Amniotic stem cell (primary cell): ENCODE measurements around the gene TRIM5.
A peak's percentile ranks its signal among the peaks of the same experiment; 100 is the strongest.
"Not testable (repeated sequence)": the region's sequence is repeated elsewhere in the genome, so short reads cannot be mapped to it uniquely, and the experiment has no call there.

ENCODE experiments used
- DNase-seq: peaks from one replicate; lab custom pipeline; 2025; lab: John Stamatoyannopoulos, UW

TRIM5 gene

GRCh38 chr11:5684646-5685362, at the start of gene TRIM5:
Gene TRIM5, minus strand, starts transcription at chr11:5685074. Its CDS starts 4,897 bp downstream, at chr11:5680177.
- peak; percentile 92 for DNase-seq

- no peak for DNase-seq
These were observed 42.8 kb upstream of the TRIM5 start for GRCh38 chr11:5727691-5728090.

GRCh38 chr11:5726351-5726750, 41.5 kb upstream of the TRIM5 start:
- DNase-seq: no peak

- no peak for DNase-seq
These were observed 37.7 kb upstream of the TRIM5 start for GRCh38 chr11:5722622-5723021.

- no peak for DNase-seq
These were observed 35.0 kb upstream of the TRIM5 start for GRCh38 chr11:5719703-5720495.

DNA sequence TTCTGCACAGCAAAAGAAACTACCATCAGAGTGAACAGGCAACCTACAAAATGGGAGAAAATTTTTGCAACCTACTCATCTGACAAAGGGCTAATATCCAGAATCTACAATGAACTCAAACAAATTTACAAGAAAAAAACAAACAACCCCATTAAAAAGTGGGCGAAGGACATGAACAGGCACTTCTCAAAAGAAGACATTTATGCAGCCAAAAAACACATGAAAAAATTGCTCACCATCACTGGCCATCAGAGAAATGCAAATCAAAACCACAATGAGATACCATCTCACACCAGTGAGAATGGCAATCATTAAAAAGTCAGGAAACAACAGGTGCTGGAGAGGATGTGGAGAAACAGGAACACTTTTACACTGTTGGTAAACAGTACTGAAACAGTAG, 31.6 kb upstream of the TRIM5 start:
- not testable (repeated sequence) for DNase-seq

DNA sequence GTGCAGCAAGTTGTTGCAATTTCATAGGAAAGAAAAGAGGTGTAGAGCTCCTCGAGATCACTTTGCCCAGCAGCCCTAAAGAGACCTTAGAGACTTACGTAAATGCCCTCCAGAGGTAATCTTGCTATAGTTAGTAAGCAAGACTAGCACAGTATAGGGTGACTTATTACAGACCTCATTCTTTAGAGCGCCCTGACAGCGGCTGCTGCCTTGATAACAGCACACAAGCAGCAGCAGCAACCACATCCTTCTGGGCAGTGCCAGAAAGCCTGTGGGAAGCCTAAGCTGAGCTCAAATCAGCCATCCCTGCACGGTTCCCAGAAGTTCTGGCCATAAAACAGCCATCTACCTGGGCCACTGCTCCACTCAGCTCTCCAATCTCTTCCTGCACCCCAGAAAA, 28.8 kb upstream of the TRIM5 start:
- no peak for DNase-seq

GRCh38 chr11:5712507-5712906, 27.6 kb upstream of the TRIM5 start:
- DNase-seq: no peak

DNA sequence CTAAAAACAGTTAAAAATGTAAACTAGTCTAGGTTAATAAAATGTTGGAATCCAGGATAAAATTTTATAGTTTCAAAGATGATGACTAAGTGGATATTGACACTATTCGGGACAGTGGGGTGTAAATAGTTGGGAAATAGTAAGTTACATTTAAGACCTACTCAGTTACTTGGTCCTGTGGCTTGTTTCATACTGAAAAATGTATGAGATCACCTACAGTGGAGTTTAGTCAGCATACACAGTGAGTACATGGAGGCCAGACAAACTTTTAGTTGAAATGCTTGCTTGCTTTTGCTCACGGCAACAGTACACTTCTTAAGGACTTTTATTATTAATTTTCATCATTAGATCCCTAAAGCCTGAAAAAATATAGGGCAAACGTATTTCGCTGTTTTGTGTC, 20.8 kb upstream of the TRIM5 start:
- no peak for DNase-seq

GRCh38 chr11:5703741-5704536, 19.1 kb upstream of the TRIM5 start:
- DNase-seq: no peak

DNA sequence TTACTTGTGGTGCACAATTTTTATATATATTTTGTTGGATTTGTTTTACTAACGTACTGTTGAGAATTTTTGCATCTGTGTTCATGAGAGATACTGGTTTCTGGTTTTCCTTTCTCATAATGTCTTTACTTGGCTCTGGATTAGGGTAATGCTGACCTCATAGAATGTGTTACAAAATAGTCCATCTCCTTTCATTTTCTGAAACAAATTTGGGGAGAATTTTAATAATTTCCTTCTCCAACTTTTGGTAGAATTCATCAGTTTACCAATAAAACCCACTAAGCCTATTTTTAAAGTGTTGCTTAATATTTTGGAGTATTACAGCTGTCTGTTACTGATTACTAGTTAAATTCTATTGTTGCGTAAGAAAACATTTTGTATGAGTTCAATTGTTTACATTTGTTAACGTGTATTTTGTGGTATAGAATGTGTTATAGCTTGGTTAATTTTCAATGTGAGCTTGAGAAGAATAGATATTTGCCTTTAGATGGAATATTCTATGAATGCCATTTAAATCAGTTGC, 16.2 kb upstream of the TRIM5 start:
- no peak for DNase-seq

DNA sequence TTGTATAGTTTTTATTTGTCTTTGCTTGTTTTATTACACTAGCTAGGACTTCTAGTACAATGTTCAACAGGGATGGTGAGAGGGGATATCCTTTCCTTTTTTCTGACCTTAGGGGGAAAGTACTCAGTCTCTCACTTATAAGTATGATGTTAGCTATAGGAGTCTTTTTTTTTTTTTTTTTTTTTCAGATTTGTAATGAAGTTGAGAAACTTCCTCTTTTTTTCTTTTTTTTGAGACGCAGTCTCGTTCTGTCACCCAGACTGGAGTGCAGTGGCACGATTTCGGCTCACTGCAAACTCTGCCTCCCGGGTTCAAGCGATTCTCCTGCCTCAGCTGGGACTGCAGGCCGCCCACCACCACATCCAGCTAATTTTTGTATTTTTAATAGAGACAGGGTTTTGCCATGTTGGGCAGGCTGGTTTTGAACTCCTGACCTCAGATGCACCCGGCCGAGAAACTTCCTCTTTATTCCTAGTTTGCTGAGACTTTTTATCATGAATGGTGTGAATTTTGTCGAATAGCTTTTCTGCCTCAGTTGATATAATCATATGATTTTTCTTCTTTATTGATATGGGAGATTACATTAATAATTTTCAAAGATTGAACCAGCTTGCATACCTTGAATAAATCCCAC, 15.7 kb upstream of the TRIM5 start:
- no peak for DNase-seq

DNA sequence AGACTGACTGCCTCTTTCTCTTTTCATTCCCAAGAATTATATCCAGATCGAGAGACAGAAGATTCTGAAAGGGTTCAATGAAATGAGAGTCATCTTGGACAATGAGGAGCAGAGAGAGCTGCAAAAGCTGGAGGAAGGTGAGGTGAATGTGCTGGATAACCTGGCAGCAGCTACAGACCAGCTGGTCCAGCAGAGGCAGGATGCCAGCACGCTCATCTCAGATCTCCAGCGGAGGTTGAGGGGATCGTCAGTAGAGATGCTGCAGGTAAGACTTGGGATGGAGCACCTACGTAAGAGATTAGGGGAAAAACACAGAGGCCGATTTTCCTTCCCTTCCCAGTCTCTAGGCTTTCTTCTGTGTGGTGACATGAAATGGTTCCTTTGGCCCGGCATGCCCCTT, 13.4 kb upstream of the TRIM5 start:
- DNase-seq: no peak

DNA sequence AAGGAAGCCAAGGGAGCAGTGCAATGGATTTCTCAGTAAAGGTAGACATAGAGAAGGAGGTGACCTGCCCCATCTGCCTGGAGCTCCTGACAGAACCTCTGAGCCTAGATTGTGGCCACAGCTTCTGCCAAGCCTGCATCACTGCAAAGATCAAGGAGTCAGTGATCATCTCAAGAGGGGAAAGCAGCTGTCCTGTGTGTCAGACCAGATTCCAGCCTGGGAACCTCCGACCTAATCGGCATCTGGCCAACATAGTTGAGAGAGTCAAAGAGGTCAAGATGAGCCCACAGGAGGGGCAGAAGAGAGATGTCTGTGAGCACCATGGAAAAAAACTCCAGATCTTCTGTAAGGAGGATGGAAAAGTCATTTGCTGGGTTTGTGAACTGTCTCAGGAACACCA, 11.3 kb upstream of the TRIM5 start:
- no peak for DNase-seq

GRCh38 chr11:5695580-5695979, 10.7 kb upstream of the TRIM5 start:
- DNase-seq: no peak

DNA sequence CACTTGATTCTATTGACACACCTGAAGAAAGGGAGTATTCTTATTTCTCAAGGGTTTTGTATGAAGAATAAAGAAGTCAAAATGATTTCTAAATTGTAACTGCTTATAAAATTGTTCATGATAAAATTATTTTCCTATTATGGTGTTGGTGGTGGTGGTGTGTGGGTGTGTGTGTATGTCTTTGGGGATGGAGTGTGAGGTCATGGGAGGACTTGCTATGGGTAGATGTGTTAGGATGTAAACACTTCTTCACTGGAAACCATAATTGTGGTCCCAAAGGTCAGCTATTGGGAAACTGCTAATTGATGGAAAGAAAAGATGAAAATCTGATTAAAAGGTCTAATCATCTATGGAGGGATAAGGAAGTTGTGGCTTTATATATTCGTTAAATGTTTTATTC, 9.8 kb upstream of the TRIM5 start:
- DNase-seq: no peak

- DNase-seq: no peak
These were observed 7.1 kb upstream of the TRIM5 start for GRCh38 chr11:5691964-5692361.

DNA sequence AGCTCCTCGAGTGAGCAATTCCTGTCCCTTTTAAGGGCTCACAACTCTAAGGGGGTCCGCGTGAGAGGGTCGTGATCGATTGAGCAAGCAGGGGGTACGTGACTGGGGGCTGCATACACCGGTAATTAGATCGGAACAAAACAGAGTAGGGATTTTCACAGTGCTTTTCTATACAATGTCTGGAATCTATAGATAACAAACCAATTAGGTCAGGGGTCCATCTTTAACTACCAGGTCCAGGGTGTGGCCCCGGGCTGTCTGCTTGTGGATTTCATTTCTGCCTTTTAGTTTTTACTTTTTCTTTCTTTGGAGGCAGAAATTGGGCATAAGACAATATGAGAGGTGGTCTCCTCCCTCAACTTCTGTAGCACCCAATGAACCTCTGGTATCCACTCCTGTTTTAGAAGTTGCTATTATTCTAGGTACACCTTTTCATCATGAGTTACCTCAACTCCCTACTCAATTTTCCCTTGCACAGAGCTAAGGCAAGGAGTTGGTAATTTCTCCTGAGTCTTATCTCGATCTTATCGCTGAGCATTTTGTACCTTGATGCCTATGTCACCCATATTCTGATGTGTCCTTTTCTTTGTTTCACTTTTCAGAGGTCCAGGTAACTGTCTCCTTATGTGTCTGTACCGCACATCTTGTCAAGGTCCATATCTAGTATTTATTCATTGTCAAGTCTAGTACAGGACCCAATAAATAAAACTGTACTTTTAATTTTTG, 6.5 kb upstream of the TRIM5 start:
- DNase-seq: not testable (repeated sequence)

GRCh38 chr11:5690736-5691135, 5.9 kb upstream of the TRIM5 start:
- no peak for DNase-seq

- no peak for DNase-seq
These were observed 5.3 kb upstream of the TRIM5 start for GRCh38 chr11:5690216-5690615.

GRCh38 chr11:5689551-5689983, 4.7 kb upstream of the TRIM5 start, which contains the start of gene TRIM22:
Gene TRIM22, plus strand, starts transcription at chr11:5689790. Its CDS starts 6,443 bp downstream, at chr11:5696233.
- no peak for DNase-seq
